LNCAP (cell line): ENCODE results near the gene EFNB2.

Experiments used
- TF ChIP-seq, protein P1 (sequence below): fragments of 450-650 bp; IDR thresholded peaks from 2 replicates; pipeline ENCODE4 v1.5.1; 2017; ENCODE audit warnings: mild to moderate bottlenecking

The EFNB2 gene

DNA sequence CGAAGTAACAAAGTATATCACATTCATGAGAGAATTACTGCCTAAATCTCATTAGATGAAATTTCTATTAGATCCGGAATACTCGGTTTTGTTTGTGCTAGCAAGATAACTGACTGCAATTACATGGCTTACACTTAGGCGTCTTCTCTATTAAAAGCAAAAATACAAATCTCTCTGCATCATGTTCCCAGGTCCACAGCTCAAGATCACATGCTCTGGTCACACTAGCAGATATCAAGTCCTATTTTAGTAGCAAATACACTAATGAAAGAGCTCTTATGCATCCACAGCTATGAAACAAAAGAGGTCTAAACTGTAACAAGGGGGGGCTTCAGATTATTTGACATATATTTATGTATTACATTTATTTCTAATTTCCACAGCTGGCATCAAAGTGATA, 53.5 kb downstream of the EFNB2 start:
- TF ChIP-seq, protein P1, sequence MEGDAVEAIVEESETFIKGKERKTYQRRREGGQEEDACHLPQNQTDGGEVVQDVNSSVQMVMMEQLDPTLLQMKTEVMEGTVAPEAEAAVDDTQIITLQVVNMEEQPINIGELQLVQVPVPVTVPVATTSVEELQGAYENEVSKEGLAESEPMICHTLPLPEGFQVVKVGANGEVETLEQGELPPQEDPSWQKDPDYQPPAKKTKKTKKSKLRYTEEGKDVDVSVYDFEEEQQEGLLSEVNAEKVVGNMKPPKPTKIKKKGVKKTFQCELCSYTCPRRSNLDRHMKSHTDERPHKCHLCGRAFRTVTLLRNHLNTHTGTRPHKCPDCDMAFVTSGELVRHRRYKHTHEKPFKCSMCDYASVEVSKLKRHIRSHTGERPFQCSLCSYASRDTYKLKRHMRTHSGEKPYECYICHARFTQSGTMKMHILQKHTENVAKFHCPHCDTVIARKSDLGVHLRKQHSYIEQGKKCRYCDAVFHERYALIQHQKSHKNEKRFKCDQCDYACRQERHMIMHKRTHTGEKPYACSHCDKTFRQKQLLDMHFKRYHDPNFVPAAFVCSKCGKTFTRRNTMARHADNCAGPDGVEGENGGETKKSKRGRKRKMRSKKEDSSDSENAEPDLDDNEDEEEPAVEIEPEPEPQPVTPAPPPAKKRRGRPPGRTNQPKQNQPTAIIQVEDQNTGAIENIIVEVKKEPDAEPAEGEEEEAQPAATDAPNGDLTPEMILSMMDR, result no peak

DNA sequence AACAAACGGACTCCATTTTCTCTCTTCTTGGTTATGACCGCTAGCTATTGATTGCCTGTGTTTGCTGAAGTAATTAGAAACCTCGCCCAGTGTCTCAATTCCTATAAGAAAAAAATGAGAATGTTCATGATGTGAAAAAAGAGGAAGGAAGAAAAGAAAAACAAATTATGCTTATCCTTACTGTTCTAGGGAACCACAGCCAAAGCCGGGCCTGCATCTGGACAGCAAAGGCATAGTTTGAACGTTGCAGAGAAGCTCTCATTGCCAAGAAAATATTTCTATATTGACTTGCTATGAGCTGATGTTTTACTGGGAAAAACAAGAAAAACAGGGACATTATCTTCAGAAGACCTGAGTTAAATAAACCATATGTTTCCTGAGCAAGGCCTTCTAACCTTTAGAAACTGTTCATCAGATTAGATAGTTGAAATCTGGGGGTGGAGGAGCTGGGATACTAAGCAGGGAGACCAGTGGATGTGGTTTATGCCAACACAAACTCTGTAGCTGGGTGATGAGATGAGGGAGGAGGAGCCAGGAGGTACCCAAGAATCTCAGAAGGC, 55.0 kb downstream of the EFNB2 start:
- TF ChIP-seq, protein P1, result no peak

DNA sequence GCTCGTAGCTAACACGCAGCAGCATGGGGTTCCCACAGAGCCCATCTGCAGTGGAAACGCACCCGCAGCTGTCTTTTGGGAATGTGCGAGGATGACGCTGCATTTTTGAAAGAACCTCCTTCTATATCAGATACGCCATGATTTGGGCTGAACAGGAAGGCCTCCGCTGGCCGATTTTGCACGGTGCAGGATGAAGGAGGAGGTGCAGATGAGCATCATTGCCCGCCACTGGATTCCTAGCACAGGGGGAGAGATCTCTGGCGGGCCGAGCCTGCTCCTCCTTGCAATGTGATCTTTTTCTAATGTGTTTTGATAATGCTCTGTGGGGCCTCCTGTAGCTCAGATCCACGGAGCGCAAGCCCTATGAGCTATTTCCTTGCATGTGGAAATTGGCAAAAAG, 55.5 kb downstream of the EFNB2 start:
- TF ChIP-seq, protein P1, result no peak

DNA sequence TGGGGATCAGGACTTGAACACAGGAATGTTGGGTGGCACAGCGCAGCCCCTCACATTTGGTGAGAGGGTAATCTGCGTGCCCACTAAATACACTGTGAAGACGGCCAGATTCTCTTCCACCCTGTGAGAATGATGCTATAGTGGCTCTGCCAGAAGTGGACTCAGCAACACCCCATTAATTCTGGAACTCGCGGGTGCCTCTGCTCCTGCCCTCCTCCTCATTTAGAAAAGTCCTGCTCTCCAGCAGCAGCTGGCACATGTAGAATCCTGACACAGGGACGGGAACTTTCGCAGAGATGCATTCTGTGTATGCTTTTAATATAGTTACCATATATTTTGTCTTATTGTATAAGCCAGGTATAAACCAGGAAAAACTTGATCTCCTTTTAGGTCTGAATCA, 57.3 kb downstream of the EFNB2 start:
- TF ChIP-seq, protein P1, result no peak

DNA sequence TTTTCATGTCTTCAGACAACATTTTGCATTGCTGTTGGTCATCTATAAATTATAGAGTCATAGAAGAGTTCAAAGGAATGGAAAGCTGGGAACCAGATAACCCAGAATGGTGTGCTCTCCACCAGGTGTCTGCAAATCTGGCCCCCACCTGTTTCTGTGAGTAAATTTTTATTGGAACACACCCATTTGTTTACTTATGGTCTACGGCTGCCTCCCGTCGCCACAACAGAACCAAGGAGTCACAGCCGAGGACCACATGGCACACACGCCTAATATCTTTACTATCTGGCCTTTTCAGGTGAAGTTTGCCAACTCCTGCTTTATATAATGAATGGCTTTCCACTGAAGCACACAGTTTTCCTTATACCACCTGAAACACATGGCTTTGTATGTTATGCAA, 58.2 kb downstream of the EFNB2 start:
- TF ChIP-seq, protein P1, result no peak

DNA sequence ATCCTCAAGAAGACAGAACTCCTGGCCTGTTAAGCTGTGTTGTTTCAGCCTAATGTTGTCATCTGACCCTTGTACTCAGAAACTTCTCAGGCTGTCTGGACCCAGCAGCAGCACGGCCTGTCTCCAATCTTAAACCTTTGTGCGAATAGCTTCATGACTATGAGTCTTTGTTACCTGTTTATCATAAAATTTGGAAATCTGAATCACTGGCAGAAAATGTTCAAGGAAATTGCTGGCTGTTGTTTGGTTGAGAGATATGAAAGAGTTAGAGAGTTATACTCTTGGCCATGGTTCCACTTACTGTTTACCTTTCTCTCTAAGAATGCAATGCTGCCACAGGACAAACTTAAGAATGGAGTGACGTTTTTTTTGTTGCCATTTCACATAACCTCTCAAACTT, 59.6 kb downstream of the EFNB2 start:
- TF ChIP-seq, protein P1, result no peak

DNA sequence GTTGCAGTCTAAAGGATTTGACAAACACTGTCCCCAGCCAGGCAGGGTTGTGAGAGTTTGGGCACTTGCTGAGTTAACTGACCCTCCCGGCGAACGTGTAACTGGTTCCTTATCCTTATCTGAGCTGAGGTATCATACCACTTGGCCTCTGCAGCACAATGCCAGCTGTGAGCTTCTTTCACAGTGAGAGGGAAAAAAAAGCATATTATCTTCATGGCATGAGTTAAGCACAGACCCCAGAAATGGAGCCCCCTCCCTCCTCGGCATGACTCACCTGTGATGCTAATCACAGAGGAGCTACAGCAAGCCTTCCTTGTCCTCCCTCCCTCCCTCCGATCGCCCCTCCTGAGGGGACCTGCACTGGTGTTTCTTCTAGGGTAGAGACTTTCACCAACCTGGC, 60.5 kb downstream of the EFNB2 start:
- TF ChIP-seq, protein P1, result no peak

DNA sequence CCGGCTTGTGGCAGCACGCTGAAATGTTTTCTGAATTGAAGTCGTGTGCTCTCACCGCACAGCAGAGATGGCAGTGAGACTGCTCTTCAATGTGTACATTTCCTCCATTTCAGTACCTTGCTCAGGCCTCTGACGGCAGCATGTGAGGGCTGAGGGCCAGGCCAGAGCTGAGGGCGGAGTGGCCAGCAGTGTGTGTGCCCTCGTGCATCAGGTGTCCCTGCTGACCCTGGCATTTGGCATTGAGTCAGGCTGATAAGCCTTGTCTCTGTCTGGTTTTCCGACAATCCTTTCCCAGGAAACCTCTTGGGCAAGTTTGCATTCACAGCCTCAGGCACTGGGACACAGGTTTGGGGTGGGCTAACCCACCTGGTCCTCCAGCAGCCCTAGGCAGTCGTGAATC, 62.3 kb downstream of the EFNB2 start:
- TF ChIP-seq, protein P1, result no peak
